Stimulated activated CD4-positive, alpha-beta T cell treated with anti-CD3 and anti-CD28 coated beads, Interleukin-12 subunit alpha, Interleukin-12 subunit beta, amount 100 ng/mL, for 48 hours (primary cell): ENCODE results near the gene PROK2.

Source experiments
- DNase-seq, 3 donors: peaks; one replicate each; pipeline ENCODE4 v3.0.0-alpha.2; 2020; ENCODE audit warnings: low read depth in 2 of 3, low spot score in 1 of 3

Gene PROK2

GRCh38 chr3:71784914-71785531 is at the start of gene PROK2:
Gene PROK2 (minus strand): TSS chr3:71785148. CDS start chr3:71785052, 96 bp downstream.
- peak; percentile 9 to 30 (median 11) for DNase-seq

- DNase-seq = no peak
These were observed 46.7 kb upstream of the PROK2 start for GRCh38 chr3:71831599-71831998.

GRCh38 chr3:71825551-71826283 is 40.8 kb upstream of the PROK2 start:
- DNase-seq = no peak

GRCh38 chr3:71821116-71821515 is 36.2 kb upstream of the PROK2 start:
- no peak for DNase-seq

- no peak for DNase-seq
These were observed 32.3 kb upstream of the PROK2 start for GRCh38 chr3:71817262-71817661.

GRCh38 chr3:71816767-71817156 is 31.8 kb upstream of the PROK2 start:
- no peak for DNase-seq

GRCh38 chr3:71815340-71816067 is 30.6 kb upstream of the PROK2 start:
- no peak for DNase-seq

- no peak for DNase-seq
These were observed 28.8 kb upstream of the PROK2 start for GRCh38 chr3:71813704-71814103.

GRCh38 chr3:71813073-71813472 is 28.1 kb upstream of the PROK2 start:
- no peak for DNase-seq

GRCh38 chr3:71810056-71810455 is 25.1 kb upstream of the PROK2 start:
- no peak for DNase-seq

- DNase-seq = no peak
These were observed 24.5 kb upstream of the PROK2 start for GRCh38 chr3:71809321-71810026.

GRCh38 chr3:71806736-71807135 is 21.8 kb upstream of the PROK2 start:
- no peak for DNase-seq

- no peak for DNase-seq
These were observed 20.7 kb upstream of the PROK2 start for GRCh38 chr3:71805691-71806090.

GRCh38 chr3:71805199-71805598 is 20.3 kb upstream of the PROK2 start:
- DNase-seq = no peak

- no peak for DNase-seq
These were observed 18.3 kb upstream of the PROK2 start for GRCh38 chr3:71803248-71803647.

GRCh38 chr3:71801986-71802385 is 17.0 kb upstream of the PROK2 start:
- no peak for DNase-seq

- DNase-seq = no peak
These were observed 15.1 kb upstream of the PROK2 start for GRCh38 chr3:71800023-71800422.

GRCh38 chr3:71797455-71797854 is 12.5 kb upstream of the PROK2 start:
- no peak for DNase-seq

- no peak for DNase-seq
These were observed 11.3 kb upstream of the PROK2 start for GRCh38 chr3:71796290-71796689.

- DNase-seq = no peak
These were observed 6.7 kb upstream of the PROK2 start for GRCh38 chr3:71791634-71792033.

- no peak for DNase-seq
These were observed 5.0 kb upstream of the PROK2 start for GRCh38 chr3:71789922-71790321.
